Measurements from ENCODE around the gene AP1S1. TPM values are rescaled to one million over a fixed set of nuclear protein-coding genes. Genes with fewer than 3 reads are reported as not detected.

Gene AP1S1
- total RNA-seq, 1 donor from 2014 or later: 22.1 TPM

- intact Hi-C loops (cut with DNase I): no loop called here
- DNase-seq (ENCODE audit: low spot score): no peak
- no peak for ATAC-seq
Observed at GRCh38 chr7:101208794-101209193, 54.5 kb downstream of the AP1S1 start.

- DNase-seq (ENCODE audit: low spot score) (no peak), ATAC-seq (no peak)
- intact Hi-C loops (cut with DNase I): no loop called here
Observed at GRCh38 chr7:101210143-101210542, 55.9 kb downstream of the AP1S1 start.

Small RNA genes within 50 kb of the gene (microRNA-seq; reads per million reads assigned to microRNA genes)
- not detected for gene MIR4653

Other genes with a start within 250 kb of the AP1S1 start
- gene MUC3A, start 204.9 kb upstream of the AP1S1 start, total RNA-seq: 0.36 TPM
- gene MUC12, start 184.9 kb upstream of the AP1S1 start, total RNA-seq: not detected
- not detected for gene MUC17, start 134.4 kb upstream of the AP1S1 start, total RNA-seq
- gene TRIM56, start 69.0 kb upstream of the AP1S1 start, total RNA-seq: 47.1 TPM
- 7.0 TPM for gene SERPINE1, start 27.4 kb upstream of the AP1S1 start, total RNA-seq
- not detected for gene VGF, start 11.1 kb downstream of the AP1S1 start, total RNA-seq
- gene NAT16, start 25.8 kb downstream of the AP1S1 start, total RNA-seq: not detected
- not detected for gene MOGAT3, start 46.6 kb downstream of the AP1S1 start, total RNA-seq
- 89.7 TPM for gene PLOD3, start 63.1 kb downstream of the AP1S1 start, total RNA-seq
- 44.3 TPM for gene ZNHIT1, start 63.7 kb downstream of the AP1S1 start, total RNA-seq
- gene CLDN15, start 83.3 kb downstream of the AP1S1 start, total RNA-seq: 17.4 TPM
- 231 TPM for gene FIS1, start 90.6 kb downstream of the AP1S1 start, total RNA-seq
- 18.8 TPM for gene IFT22, start 167.3 kb downstream of the AP1S1 start, total RNA-seq
- 0.09 TPM for gene COL26A1, start 208.4 kb downstream of the AP1S1 start, total RNA-seq

Measured in sciatic nerve (tissue), 2 donors.